Osteoblast (primary cell): ENCODE results near the gene TNFRSF25. TPM values are rescaled to one million over a fixed set of nuclear protein-coding genes. Genes with fewer than 3 reads are reported as not detected.

Experiments used
- DNase-seq: peaks from one replicate; pipeline ENCODE4 v3.0.0; 2011; ENCODE audit warnings: low spot score, mixed read lengths; ENCODE audit not compliant: insufficient read length; ENCODE audit errors: missing footprints
- H2AFZ ChIP-seq: 2 replicates; pipeline ENCODE4 v1.6.0; 2011; ENCODE audit warnings: mild to moderate bottlenecking, low read length
- H3K27ac ChIP-seq: 2 replicates; pipeline ENCODE4 v1.5.1; 2011; ENCODE audit warnings: mild to moderate bottlenecking, low read depth, low read length, moderate library complexity
- H3K27me3 ChIP-seq: 2 replicates; pipeline ENCODE4 v1.6.0; 2012; ENCODE audit warnings: mild to moderate bottlenecking, control low read depth, inconsistent platforms, low read length, moderate library complexity; ENCODE audit not compliant: insufficient read depth
- H3K36me3 ChIP-seq: 2 replicates; pipeline ENCODE4 v1.5.1; 2011; ENCODE audit warnings: mild to moderate bottlenecking, low read length, control low read depth, moderate library complexity; ENCODE audit not compliant: insufficient read depth
- H3K4me1 ChIP-seq: 2 replicates; pipeline ENCODE4 v1.5.1; 2011; ENCODE audit warnings: mild to moderate bottlenecking, low read length, control low read depth, moderate library complexity; ENCODE audit not compliant: insufficient read depth
- H3K4me2 ChIP-seq: 2 replicates; pipeline ENCODE4 v1.6.0; 2011; ENCODE audit warnings: mild to moderate bottlenecking, low read length; ENCODE audit not compliant: insufficient read depth
- H3K4me3 ChIP-seq: fragments of 200-600 bp; sonication (generic); 3 replicates; pipeline ENCODE4 v1.5.1; 2012; ENCODE audit warnings: mild to moderate bottlenecking, low read length, inconsistent platforms; ENCODE audit not compliant: insufficient read depth
- H3K79me2 ChIP-seq: 2 replicates; pipeline ENCODE4 v1.6.0; 2012; ENCODE audit warnings: mild to moderate bottlenecking, low read length, control low read depth, inconsistent platforms; ENCODE audit not compliant: insufficient read depth
- H3K9me3 ChIP-seq: 2 replicates; pipeline ENCODE4 v1.5.1; 2011; ENCODE audit warnings: low read depth, low read length, control low read depth
- H4K20me1 ChIP-seq: 2 replicates; pipeline ENCODE4 v1.6.0; 2012; ENCODE audit warnings: mild to moderate bottlenecking, low read length, control low read depth; ENCODE audit not compliant: insufficient read depth
- CTCF ChIP-seq: IDR thresholded peaks from 2 replicates; pipeline ENCODE4 v1.5.1; 2011; ENCODE audit warnings: mild to moderate bottlenecking, low read depth, low read length, moderate library complexity; ENCODE audit errors: extremely low read depth
- total RNA-seq: library from RNA; depleted of rRNA; stranded (reverse); fragments of >200 nt; gene quantifications from 2 replicates; pipeline ENCODE4 v1.2.3, GENCODE V29; 2012

Gene TNFRSF25
- total RNA-seq, 1 donor: 3.3 TPM

- no peaks in the 10 kb centered on the region for H3K9me3 ChIP-seq
- H4K20me1 ChIP-seq: no peaks in the 10 kb centered on the region
- peaks cover 45% of the 10 kb centered on the region for H3K27me3 ChIP-seq
- no peaks in the 10 kb centered on the region for H3K79me2 ChIP-seq
- H2AFZ ChIP-seq: no peak overlapping the region
- H3K36me3 ChIP-seq: no peaks in the 10 kb centered on the region
- TF ChIP-seq CTCF: no peak
- no peak overlapping the region for H3K4me2 ChIP-seq
- no peak for DNase-seq
- no peak overlapping the region for H3K27ac ChIP-seq
- no peak overlapping the region for H3K4me3 ChIP-seq
- H3K4me1 ChIP-seq: no peaks in the 10 kb centered on the region
Measured at GRCh38 chr1:6450005-6450450, 15.9 kb downstream of the TNFRSF25 start.

- Histone ChIP-seq H3K4me3 (no peak overlapping the region), H3K36me3 (no peaks in the 10 kb centered on the region), H3K27me3 (peaks cover 45% of the 10 kb centered on the region), H3K27ac (no peak overlapping the region), H3K4me2 (no peak overlapping the region), H2AFZ (no peak overlapping the region), H4K20me1 (no peaks in the 10 kb centered on the region), H3K9me3 (no peaks in the 10 kb centered on the region), H3K79me2 (no peaks in the 10 kb centered on the region), H3K4me1 (no peaks in the 10 kb centered on the region)
- TF ChIP-seq CTCF: no peak
- no peak for DNase-seq
Measured at GRCh38 chr1:6448749-6449631, 17.0 kb downstream of the TNFRSF25 start.

GRCh38 chr1:6447818-6448748 lies 17.9 kb downstream of the TNFRSF25 start:
- no peak overlapping the region for H3K4me2 ChIP-seq
- no peak for DNase-seq
- H3K27me3 ChIP-seq: peaks cover 45% of the 10 kb centered on the region
- no peaks in the 10 kb centered on the region for H3K36me3 ChIP-seq
- no peaks in the 10 kb centered on the region for H3K4me1 ChIP-seq
- H3K9me3 ChIP-seq: no peaks in the 10 kb centered on the region
- H3K79me2 ChIP-seq: no peaks in the 10 kb centered on the region
- H3K27ac ChIP-seq: no peak overlapping the region
- TF ChIP-seq CTCF: no peak
- no peak overlapping the region for H2AFZ ChIP-seq
- H4K20me1 ChIP-seq: no peaks in the 10 kb centered on the region
- no peak overlapping the region for H3K4me3 ChIP-seq
